Measurements from ENCODE around the gene GUF1. TPM values are rescaled to one million over a fixed set of nuclear protein-coding genes. Genes with fewer than 3 reads are reported as not detected.

Gene GUF1
- total RNA-seq, 2 experiments from 2014 or later: 32.6 to 32.9 TPM

DNA sequence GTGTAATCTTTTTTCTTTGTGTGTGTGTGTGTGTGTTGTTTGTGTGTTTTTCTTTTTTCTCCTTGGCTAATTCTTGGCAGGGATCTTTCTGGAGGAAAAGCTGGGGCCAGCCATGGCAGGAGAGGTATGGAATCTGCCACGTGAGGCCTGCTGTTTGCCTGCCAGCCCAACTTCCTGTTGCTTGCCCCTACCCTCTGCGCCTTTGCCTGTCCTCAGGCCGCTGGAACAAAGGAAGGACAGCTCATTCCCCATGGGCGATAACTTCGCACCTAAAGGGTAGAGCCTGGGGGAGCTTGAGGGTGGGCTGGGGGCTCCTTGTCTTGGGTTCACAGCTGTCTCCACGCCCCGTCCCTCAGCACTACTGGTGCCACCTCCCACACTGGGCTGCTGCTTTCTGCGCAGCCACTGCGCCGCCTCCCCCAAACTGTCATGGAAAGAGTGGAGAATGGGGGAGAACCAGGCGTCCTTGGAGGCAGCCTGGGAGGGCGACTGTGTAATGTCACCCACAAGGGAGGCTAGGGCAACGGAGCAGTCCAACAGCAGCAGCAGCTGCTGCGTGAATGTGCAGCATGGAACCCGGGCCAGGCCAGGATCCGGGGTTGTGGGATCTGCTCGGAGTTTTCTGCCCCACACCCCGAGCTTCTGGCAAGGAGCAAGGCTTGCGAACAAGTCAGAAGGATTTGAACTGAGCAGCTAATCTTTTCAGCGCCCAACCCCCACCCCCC lies 14.5 kb upstream of the GUF1 start:
- intact Hi-C loops (cut with micrococcal nuclease): no loop called here
- H3K27me3 Mint-ChIP-seq (ENCODE audit: low read depth): peaks cover 9% of the 10 kb centered on the region
- no peak for DNase-seq
- H3K9me3 Mint-ChIP-seq: no peaks in the 10 kb centered on the region
- no peak overlapping the region for H3K27ac Mint-ChIP-seq
- H3K4me1 Mint-ChIP-seq (ENCODE audit: low read depth): no peaks in the 10 kb centered on the region
- CTCF ChIA-PET: interaction anchor here (0.6 kb wide), 1 partner anchor 53 kb away, joined by 4 read pairs; no protein-coding TSS in a partner anchor
- no peaks in the 10 kb centered on the region for H3K36me3 Mint-ChIP-seq (ENCODE audit: low read depth)
- H3K4me3 Mint-ChIP-seq: no peak overlapping the region

- intact Hi-C loops (cut with micrococcal nuclease): no loop called here
- CTCF ChIA-PET: no interaction called here
- Mint-ChIP-seq H3K9me3 (no peaks in the 10 kb centered on the region), H3K36me3 (ENCODE audit: low read depth) (no peaks in the 10 kb centered on the region), H3K27ac (no peak overlapping the region), H3K4me3 (no peak overlapping the region), H3K27me3 (ENCODE audit: low read depth) (peaks cover 10% of the 10 kb centered on the region), H3K4me1 (ENCODE audit: low read depth) (no peaks in the 10 kb centered on the region)
- DNase-seq: no peak
Observed at GRCh38 chr4:44668526-44668925, 9.7 kb upstream of the GUF1 start.

DNA sequence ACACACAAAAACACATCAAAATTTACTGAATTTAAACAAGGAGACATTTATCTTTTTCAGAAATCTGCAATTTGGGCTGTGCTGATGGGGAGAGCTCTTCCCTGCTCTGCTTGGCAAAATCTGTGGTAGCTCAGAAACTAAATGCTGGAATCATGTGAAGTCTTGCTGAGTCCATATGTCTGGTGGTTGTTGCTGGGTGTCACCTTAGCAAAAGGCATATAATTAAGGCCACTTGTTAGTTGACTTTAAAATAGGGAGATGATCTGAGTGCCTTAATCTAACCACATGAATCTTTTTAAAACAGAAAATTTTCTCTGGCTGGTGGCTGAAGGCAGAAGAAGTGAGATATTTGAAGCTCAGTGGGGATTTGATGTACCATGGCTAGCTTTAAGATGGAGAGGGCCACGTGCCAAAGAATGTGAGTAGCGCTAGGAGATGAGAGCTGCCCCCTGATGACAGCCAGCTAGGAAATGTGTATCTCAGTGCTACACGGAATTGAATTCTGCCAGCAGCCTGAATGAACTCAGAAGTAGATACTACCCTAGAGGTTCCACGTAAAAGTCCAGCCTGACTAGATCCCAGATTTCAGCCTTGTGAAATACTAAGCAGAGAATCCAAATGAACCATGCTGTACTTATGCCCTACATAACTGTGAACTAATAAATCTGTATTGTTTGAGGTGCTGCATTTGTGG lies 7.6 kb upstream of the GUF1 start:
- H3K9me3 Mint-ChIP-seq: no peaks in the 10 kb centered on the region
- intact Hi-C loops (cut with micrococcal nuclease): loop anchor here (10.0 kb wide), 1 partner anchor 226 kb away; the partner anchor contains the start of gene KCTD8
- no peaks in the 10 kb centered on the region for H3K36me3 Mint-ChIP-seq (ENCODE audit: low read depth)
- H3K27ac Mint-ChIP-seq: no peak overlapping the region
- CTCF ChIA-PET: no interaction called here
- no peak for DNase-seq
- H3K4me1 Mint-ChIP-seq (ENCODE audit: low read depth): no peaks in the 10 kb centered on the region
- H3K27me3 Mint-ChIP-seq (ENCODE audit: low read depth): peaks cover 10% of the 10 kb centered on the region
- no peak overlapping the region for H3K4me3 Mint-ChIP-seq

GRCh38 chr4:44671636-44672035 lies 6.6 kb upstream of the GUF1 start:
- DNase-seq: no peak
- intact Hi-C loops (cut with micrococcal nuclease): loop anchor here (10.0 kb wide), 1 partner anchor 227 kb away; the partner anchor contains the start of gene KCTD8
- Mint-ChIP-seq H3K4me3 (no peak overlapping the region), H3K36me3 (ENCODE audit: low read depth) (no peaks in the 10 kb centered on the region), H3K27ac (no peak overlapping the region), H3K4me1 (ENCODE audit: low read depth) (peaks cover 1% of the 10 kb centered on the region), H3K9me3 (no peaks in the 10 kb centered on the region), H3K27me3 (ENCODE audit: low read depth) (peaks cover 10% of the 10 kb centered on the region)
- CTCF ChIA-PET: no interaction called here

DNA sequence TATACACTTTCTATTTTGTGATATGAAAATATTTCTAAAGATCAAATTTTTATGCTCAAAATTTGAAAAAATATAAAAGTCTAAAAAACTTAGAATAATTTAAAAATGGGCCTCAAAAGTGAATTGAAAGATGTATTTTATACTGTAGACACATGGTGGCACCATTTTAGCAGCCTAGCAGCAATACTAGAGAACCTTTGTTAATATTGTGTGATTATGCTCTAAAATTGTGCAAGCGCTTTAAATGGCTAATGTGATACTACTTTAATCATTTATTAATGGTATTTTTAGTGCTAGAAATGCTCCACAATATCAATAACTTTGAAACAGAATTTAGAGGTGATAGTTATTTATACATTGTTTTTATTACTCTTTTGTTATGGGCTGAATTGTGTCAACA lies 3.7 kb upstream of the GUF1 start:
- no peak overlapping the region for H3K27ac Mint-ChIP-seq
- no peaks in the 10 kb centered on the region for H3K9me3 Mint-ChIP-seq

DNA sequence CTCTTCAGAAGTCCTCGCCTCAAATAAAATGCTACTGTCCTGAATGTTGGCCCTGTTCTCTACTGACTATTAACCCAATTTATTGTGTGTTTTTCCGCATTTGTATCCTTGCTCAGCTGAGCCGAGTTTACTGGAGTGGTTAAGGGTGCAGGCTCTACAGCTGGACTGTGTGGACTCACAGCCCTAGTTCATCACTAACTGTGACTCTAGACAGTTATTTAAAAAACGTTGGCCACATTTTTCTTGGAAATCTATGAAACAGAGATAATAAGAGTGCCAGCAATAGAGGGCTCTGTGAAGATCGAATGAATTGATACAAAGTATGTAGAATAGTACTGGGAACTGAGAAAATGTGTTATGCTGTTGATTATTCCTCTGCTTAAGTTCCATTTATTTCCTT lies 2.9 kb upstream of the GUF1 start:
- Mint-ChIP-seq H3K4me1 (ENCODE audit: low read depth) (peaks cover 18% of the 10 kb centered on the region), H3K27ac (no peak overlapping the region), H3K4me3 (no peak overlapping the region), H3K9me3 (no peaks in the 10 kb centered on the region), H3K36me3 (ENCODE audit: low read depth) (peaks cover 4% of the 10 kb centered on the region), H3K27me3 (ENCODE audit: low read depth) (peaks cover 1% of the 10 kb centered on the region)
- intact Hi-C loops (cut with micrococcal nuclease): loop anchor here (10.0 kb wide), 1 partner anchor 231 kb away; the partner anchor contains the start of gene KCTD8
- CTCF ChIA-PET: no interaction called here
- DNase-seq: no peak

More for the DNA sequence above, 3.7 kb upstream of the GUF1 start:
- peaks cover 16% of the 10 kb centered on the region for H3K4me1 Mint-ChIP-seq (ENCODE audit: low read depth)
- peaks cover 4% of the 10 kb centered on the region for H3K36me3 Mint-ChIP-seq (ENCODE audit: low read depth)
- H3K4me3 Mint-ChIP-seq: no peak overlapping the region
- intact Hi-C loops (cut with micrococcal nuclease): loop anchor here (10.0 kb wide), 1 partner anchor 230 kb away; the partner anchor contains the start of gene KCTD8
- DNase-seq: no peak
- H3K27me3 Mint-ChIP-seq (ENCODE audit: low read depth): peaks cover 4% of the 10 kb centered on the region
- CTCF ChIA-PET: no interaction called here

GRCh38 chr4:44679060-44679459 lies 840 bp downstream of the GUF1 start:
- intact Hi-C loops (cut with micrococcal nuclease): loop anchor here (10.0 kb wide), 1 partner anchor 234 kb away; the partner anchor contains the start of gene KCTD8
- Mint-ChIP-seq H3K4me1 (ENCODE audit: low read depth) (peaks cover 37% of the 10 kb centered on the region), H3K36me3 (ENCODE audit: low read depth) (peaks cover 17% of the 10 kb centered on the region), H3K9me3 (no peaks in the 10 kb centered on the region), H3K4me3 (peak overlapping the region; percentile 95), H3K27me3 (ENCODE audit: low read depth) (no peaks in the 10 kb centered on the region), H3K27ac (peak overlapping the region; percentile 94)
- no peak for DNase-seq
- CTCF ChIA-PET: interaction anchor here (1.2 kb wide), 1 partner anchor 81 kb away, joined by 3 read pairs; no protein-coding TSS in a partner anchor

- CTCF ChIA-PET: interaction anchor here (1.4 kb wide), 1 partner anchor 11 kb away, joined by 3 read pairs; no protein-coding TSS in a partner anchor
- H3K4me1 Mint-ChIP-seq (ENCODE audit: low read depth): peaks cover 31% of the 10 kb centered on the region
Observed at GRCh38 chr4:44684648-44685047, 6.4 kb downstream of the GUF1 start.

DNA sequence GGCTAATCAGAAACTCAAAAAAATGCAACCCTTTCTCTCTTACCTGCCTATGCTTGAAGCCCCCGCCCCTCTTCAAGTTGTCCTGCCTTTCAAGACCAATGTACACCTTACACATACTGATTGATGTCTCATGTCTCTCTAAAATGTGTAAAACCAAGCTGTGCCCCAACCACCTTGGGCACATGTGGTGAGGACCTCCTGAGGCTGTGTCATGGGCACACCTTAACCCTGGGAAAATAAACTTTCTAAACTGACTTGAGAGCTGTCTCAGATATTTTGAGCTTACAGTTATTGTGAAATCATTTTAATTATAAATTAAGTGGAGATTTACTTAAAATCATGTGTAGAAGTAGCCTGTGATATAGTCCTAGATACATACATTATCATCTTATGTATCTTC lies 22.2 kb downstream of the GUF1 start:
- H3K27ac Mint-ChIP-seq: no peak overlapping the region
- DNase-seq: no peak
- no peak overlapping the region for H3K4me3 Mint-ChIP-seq
- H3K36me3 Mint-ChIP-seq (ENCODE audit: low read depth): peaks cover 30% of the 10 kb centered on the region
- peaks cover 6% of the 10 kb centered on the region for H3K4me1 Mint-ChIP-seq (ENCODE audit: low read depth)
- H3K9me3 Mint-ChIP-seq: no peaks in the 10 kb centered on the region
- CTCF ChIA-PET: interaction anchor here (0.7 kb wide), 1 partner anchor 13 kb away, joined by 3 read pairs; no protein-coding TSS in a partner anchor
- H3K27me3 Mint-ChIP-seq (ENCODE audit: low read depth): no peaks in the 10 kb centered on the region
- intact Hi-C loops (cut with micrococcal nuclease): loop anchor here (2.0 kb wide), 1 partner anchor 14 kb away; no protein-coding TSS in a partner anchor

More at GRCh38 chr4:44684648-44685047, 6.4 kb downstream of the GUF1 start:
- no peaks in the 10 kb centered on the region for H3K27me3 Mint-ChIP-seq (ENCODE audit: low read depth)
- no peak overlapping the region for H3K4me3 Mint-ChIP-seq
- H3K27ac Mint-ChIP-seq: no peak overlapping the region
- intact Hi-C loops (cut with micrococcal nuclease): no loop called here
- H3K36me3 Mint-ChIP-seq (ENCODE audit: low read depth): peaks cover 38% of the 10 kb centered on the region
- H3K9me3 Mint-ChIP-seq: no peaks in the 10 kb centered on the region
- DNase-seq: no peak

- Mint-ChIP-seq H3K4me1 (ENCODE audit: low read depth) (peaks cover 5% of the 10 kb centered on the region), H3K36me3 (ENCODE audit: low read depth) (peaks cover 30% of the 10 kb centered on the region), H3K9me3 (no peaks in the 10 kb centered on the region), H3K4me3 (no peak overlapping the region), H3K27ac (no peak overlapping the region), H3K27me3 (ENCODE audit: low read depth) (no peaks in the 10 kb centered on the region)
- no peak for DNase-seq
- intact Hi-C loops (cut with micrococcal nuclease): loop anchor here (2.0 kb wide), 1 partner anchor 14 kb away; no protein-coding TSS in a partner anchor
- CTCF ChIA-PET: interaction anchor here (0.7 kb wide), 1 partner anchor 14 kb away, joined by 3 read pairs; no protein-coding TSS in a partner anchor
Observed at GRCh38 chr4:44701037-44701436, 22.8 kb downstream of the GUF1 start.

DNA sequence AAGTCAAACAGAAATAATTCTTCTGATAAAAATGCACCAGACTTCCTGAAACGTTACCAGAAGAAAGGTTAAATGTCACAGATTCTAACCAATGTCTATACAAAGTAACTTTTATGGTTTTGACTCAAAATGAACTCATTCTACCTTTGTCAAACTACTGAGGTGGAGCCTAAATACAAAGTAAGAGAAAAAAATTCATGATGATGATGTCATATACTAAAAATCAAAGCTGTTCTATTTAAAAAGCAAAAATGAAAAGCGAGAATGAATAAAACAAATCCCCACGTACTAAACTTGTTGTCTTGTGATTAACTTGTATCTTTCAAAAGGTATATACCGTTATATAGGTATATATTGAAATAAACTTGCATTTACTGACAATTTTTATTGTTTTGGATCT lies 26.5 kb downstream of the GUF1 start:
- no peak for DNase-seq
- Mint-ChIP-seq H3K27ac (no peak overlapping the region), H3K4me3 (no peak overlapping the region), H3K27me3 (ENCODE audit: low read depth) (no peaks in the 10 kb centered on the region), H3K9me3 (no peaks in the 10 kb centered on the region), H3K36me3 (ENCODE audit: low read depth) (peaks cover 17% of the 10 kb centered on the region), H3K4me1 (ENCODE audit: low read depth) (peaks cover 5% of the 10 kb centered on the region)
- CTCF ChIA-PET: no interaction called here
- intact Hi-C loops (cut with micrococcal nuclease): no loop called here

DNA sequence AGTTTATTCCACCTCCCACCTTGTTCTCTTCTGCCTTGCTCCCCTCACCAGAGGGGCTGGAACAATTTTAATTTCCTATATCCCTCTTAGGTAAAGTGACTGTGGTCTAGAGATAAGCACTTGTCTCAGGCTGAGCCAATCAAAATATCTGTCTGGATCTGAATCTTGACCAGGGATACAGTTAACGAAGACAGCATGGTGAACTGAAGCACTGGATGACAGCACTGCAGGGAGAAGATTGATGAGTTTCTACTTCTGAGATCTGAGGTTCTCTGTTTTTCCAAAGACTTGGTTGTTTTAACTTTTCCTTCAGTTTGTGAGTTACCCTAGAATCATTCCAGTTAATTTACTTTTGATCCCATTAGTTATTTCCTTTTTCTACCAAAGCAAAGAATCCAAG lies 34.9 kb downstream of the GUF1 start:
- intact Hi-C loops (cut with micrococcal nuclease): no loop called here
- H3K9me3 Mint-ChIP-seq: no peaks in the 10 kb centered on the region
- CTCF ChIA-PET: no interaction called here
- DNase-seq: no peak
- H3K27me3 Mint-ChIP-seq (ENCODE audit: low read depth): no peaks in the 10 kb centered on the region
- H3K27ac Mint-ChIP-seq: peak overlapping the region; percentile 13
- no peak overlapping the region for H3K4me3 Mint-ChIP-seq
- H3K4me1 Mint-ChIP-seq (ENCODE audit: low read depth): peaks cover 5% of the 10 kb centered on the region
- peaks cover 11% of the 10 kb centered on the region for H3K36me3 Mint-ChIP-seq (ENCODE audit: low read depth)

Data from activated naive CD4-positive, alpha-beta T cell treated with anti-CD3 and anti-CD28 coated beads for 36 hours (primary cell).